ENCODE data around the gene TCF7.

TCF7 gene

GRCh38 chr5:134175921-134176510, 61.5 kb downstream of the TCF7 start:
- DNase-seq (ENCODE audit: low read depth in 2 of 3, low spot score in 2 of 3) = peak in 1 of 3 experiments; percentile 11

DNA sequence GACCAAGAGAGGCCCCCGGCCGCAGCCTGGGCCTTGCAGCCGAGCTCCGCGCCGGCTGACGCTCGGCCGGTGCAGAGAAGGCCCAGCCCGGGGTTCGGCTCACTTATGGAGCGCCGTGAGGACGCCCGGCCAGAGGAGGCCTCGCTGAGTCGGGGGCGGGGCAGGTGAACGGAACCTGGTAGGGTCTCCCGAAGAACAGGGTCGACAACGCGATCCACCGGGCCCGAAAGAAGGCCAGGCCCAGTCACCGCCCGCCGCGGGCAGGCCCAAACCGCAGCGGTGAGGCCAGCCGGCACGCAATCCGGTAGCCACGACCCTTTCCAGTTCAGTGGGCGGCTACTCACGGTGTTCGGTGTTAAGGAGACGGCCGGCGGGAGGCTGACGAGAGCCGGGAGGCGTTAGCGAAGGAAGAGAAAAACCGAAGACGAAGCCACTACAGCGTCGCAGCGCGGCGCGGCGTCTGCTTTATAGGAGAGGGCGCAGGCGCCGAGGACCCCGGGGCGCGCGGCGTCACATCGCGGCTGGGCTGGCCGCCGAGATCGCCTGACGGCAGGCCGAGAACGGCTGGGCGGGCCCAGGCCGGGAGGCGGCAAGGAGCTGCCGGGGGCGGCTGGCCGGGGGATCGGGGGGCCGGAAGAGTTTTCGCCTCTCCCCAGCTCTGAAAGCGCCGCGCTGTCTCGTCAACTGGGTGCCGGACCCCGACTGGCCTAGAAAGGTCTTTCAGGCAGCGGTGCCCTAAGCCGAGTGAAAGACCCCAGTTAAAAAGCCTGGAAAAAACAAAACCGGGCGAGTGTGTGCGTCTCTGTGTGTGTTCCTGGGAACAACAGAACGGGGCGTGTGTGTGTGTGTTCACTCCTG, 62.3 kb downstream of the TCF7 start, which contains the start of gene SKP1:
TSS of gene SKP1 (minus strand) at position 440 of the 858 bp plus-strand sequence. CDS start 2,928 bp downstream, outside the sequence.
- DNase-seq (ENCODE audit: low read depth in 2 of 3, low spot score in 2 of 3) = peak; percentile 74 to 85 (median 84)

GRCh38 chr5:134177369-134178095, 63.1 kb downstream of the TCF7 start:
- no peak for DNase-seq (ENCODE audit: low read depth in 2 of 3, low spot score in 2 of 3)

DNA sequence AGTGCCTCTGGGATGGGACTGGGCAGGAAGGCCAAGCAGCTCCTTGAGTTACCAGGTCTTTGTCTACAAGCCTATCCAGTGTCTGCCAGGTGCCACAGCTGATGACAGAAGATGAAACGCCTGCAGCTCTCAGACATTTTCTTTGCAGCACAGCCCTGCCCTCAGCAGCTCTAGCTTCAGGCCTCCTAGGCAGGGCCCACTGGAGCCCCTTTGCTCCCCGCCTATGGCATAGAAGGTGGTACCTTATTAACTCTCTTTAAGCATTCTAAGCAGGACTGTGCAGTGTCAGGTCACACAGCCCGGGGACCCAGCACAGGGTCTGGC, 63.6 kb downstream of the TCF7 start:
- DNase-seq (ENCODE audit: low read depth in 2 of 3, low spot score in 2 of 3) = no peak

- DNase-seq (ENCODE audit: low read depth in 2 of 3, low spot score in 2 of 3) = no peak
Measured at GRCh38 chr5:134183481-134183880, 69.0 kb downstream of the TCF7 start.

- DNase-seq (ENCODE audit: low read depth in 2 of 3, low spot score in 2 of 3) = peak in 2 of 3 experiments; percentile 54 to 55
Measured at GRCh38 chr5:134184155-134185135, 70.0 kb downstream of the TCF7 start.

GRCh38 chr5:134188092-134188491, 73.6 kb downstream of the TCF7 start:
- DNase-seq (ENCODE audit: low read depth in 2 of 3, low spot score in 2 of 3) = no peak

DNA sequence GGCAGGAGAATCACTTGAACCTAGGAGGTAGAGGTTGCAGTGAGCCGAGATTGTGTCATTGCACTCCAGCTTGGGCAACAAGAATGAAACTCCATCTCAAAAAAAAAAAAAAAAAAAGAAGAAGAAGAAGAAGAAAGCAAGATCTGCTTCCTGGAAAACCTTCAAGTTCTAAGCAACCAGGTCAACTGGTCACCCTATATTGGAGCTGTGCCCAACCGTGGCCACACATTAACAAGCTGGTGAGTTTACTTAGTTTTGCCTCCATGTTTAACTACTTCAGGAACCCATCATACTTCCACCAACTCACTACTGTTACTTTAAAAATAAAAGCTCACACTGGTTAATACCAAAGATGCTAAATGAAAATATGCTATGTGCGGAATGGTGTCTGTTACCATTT, 74.5 kb downstream of the TCF7 start:
- DNase-seq (ENCODE audit: low read depth in 2 of 3, low spot score in 2 of 3) = no peak

GRCh38 chr5:134195666-134196065, 81.2 kb downstream of the TCF7 start:
- no peak for DNase-seq (ENCODE audit: low read depth in 2 of 3, low spot score in 2 of 3)

All from activated CD8-positive, alpha-beta memory T cell treated with anti-CD3 and anti-CD28 coated beads for 48 hours (primary cell).